Activated T-helper 17 cell treated with anti-CD3 and anti-CD28 coated beads, Interleukin-2, amount 50 U/mL, for 72 hours (primary cell): ENCODE results near the gene PPY. TPM values are rescaled to one million over a fixed set of nuclear protein-coding genes. Genes with fewer than 3 reads are reported as not detected.
"Not testable (repeated sequence)": the region's sequence is repeated elsewhere in the genome, so short reads cannot be mapped to it uniquely, and the experiment has no call there.

ENCODE experiments used
- ATAC-seq: fragments of 150-1000 bp; cut with Tn5 transposase; replicated peaks from 2 replicates; pipeline ENCODE4 v1.10.0; 2021; ENCODE audit warnings: mild to moderate bottlenecking, moderate library complexity
- H3K27ac Mint-ChIP-seq: one replicate; pipeline ENCODE4 v1.8.0; 2022; ENCODE audit warnings: mixed read lengths
- H3K27me3 Mint-ChIP-seq: one replicate; pipeline ENCODE4 v1.8.0; 2022; ENCODE audit warnings: mixed read lengths
- H3K36me3 Mint-ChIP-seq: one replicate; pipeline ENCODE4 v1.8.0; 2022; ENCODE audit warnings: low read depth, mild to moderate bottlenecking, mixed read lengths
- H3K4me1 Mint-ChIP-seq: one replicate; pipeline ENCODE4 v1.8.0; 2022; ENCODE audit warnings: mixed read lengths
- H3K4me3 Mint-ChIP-seq: one replicate; pipeline ENCODE4 v1.8.0; 2022; ENCODE audit warnings: mild to moderate bottlenecking, mixed read lengths
- H3K9me3 Mint-ChIP-seq: one replicate; pipeline ENCODE4 v1.8.0; 2022; ENCODE audit warnings: mixed read lengths
- total RNA-seq, 2 donors: library from RNA; stranded (reverse); gene quantifications; one replicate each; pipeline ENCODE4 v1.2.3, GENCODE V29; 2022

PPY gene
- total RNA-seq, 2 donors from 2014 or later = 0.90 to 1.9 TPM

DNA sequence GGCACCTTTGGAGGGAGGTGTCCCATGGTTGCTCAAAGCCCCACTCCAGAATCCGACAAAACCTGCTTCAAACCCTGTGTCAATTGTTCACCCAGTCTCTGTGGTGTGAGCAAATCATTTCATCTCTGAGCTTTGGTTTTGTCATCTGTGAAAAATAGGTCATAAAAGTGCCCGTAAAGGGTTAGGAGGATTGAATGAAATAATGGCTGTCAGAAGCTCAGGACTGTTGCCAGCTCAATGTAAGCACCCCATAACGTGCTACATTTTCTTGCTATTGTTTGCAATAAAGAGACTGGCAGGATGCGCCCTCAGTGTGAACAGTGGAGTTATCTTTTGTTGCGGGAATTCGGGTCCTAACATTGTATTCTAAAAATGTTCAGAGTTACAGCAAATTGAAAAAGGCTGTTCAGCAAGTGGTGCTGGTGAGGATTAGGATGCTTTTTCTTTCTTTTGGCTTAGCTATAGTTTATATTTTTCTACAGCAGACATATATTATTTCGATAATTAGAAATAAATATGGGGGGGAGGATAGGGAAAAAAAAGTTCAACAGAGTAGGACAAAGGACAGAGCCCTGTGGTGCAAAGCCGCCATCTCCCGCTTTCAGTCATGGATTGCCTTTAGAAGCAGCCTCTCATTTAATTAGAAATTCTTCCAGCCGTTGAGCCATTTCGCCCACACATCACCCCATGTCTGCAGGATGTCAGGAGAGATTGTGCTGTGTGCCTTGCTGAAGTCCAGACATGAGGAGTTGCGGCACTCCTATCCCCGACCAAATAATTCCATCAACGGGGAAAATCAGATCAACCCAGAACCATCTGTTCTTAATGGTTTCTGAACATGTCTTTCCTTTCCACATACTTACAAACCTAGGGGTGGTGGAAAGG is 32.3 kb upstream of the PPY start:
- no peaks in the 10 kb centered on the region for H3K27me3 Mint-ChIP-seq
- H3K4me1 Mint-ChIP-seq = no peaks in the 10 kb centered on the region
- no peak overlapping the region for H3K4me3 Mint-ChIP-seq
- H3K9me3 Mint-ChIP-seq = no peaks in the 10 kb centered on the region
- ATAC-seq = no peak
- H3K27ac Mint-ChIP-seq = no peak overlapping the region
- no peaks in the 10 kb centered on the region for H3K36me3 Mint-ChIP-seq

DNA sequence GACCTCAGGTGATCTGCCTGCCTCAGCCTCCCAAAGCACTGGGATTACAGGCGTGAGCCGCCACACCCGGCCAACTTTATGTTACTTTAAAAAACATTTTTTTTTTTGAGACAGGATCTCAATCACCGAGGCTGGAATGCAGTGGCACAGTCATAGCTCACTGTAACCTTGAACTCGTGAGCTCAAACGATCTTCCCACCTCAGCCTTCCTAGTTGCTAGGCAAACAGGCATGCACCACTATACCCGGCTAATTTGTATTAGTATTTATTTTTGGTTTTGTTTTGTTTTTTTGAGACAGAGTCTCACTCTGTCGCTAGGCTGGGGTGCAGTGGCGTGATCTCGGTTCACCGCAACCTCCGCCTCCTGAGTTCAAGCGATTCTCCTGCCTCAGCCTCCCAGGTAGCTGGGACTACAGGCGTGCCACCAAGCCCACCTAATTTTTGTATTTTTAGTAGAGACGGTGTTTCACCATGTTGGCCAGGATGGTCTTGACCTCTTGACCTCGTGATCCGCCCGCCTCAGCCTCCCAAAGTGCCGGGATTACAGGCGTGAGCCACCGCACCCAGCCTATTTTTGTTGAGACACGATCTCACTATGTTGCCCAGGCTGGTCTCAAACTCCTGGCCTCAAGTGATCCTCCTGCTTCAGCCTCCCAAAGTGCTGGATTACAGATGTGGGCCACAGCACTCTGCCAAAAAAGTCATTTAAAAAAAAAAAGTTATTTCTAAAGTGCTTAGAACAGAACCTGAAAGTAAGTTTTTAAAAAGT is 30.4 kb upstream of the PPY start:
- not testable (repeated sequence) for H3K4me3 Mint-ChIP-seq, H3K27me3 Mint-ChIP-seq, H3K4me1 Mint-ChIP-seq, H3K9me3 Mint-ChIP-seq, ATAC-seq, H3K27ac Mint-ChIP-seq, H3K36me3 Mint-ChIP-seq

DNA sequence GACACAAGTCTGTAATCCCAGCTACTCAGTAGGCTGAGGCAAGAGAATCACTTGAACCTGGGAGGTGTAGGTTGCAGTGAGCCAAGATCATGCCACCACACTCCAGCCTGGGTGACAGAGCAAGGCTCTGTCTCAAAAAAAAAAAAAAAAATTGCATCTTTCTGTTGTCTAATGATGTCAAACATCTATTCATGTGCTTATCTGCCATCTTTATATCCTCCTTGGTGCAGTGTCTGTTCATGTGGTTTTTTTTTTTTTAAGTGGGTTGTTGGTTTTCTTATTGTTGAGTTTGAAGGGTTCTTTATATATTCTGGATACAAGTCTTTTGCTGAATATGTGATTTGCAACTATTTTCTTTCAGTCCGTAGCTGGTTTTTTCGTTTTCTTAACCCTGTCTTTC is 29.2 kb upstream of the PPY start:
- H3K9me3 Mint-ChIP-seq, ATAC-seq, H3K27me3 Mint-ChIP-seq, H3K36me3 Mint-ChIP-seq, H3K27ac Mint-ChIP-seq, H3K4me1 Mint-ChIP-seq, H3K4me3 Mint-ChIP-seq: not testable (repeated sequence)

DNA sequence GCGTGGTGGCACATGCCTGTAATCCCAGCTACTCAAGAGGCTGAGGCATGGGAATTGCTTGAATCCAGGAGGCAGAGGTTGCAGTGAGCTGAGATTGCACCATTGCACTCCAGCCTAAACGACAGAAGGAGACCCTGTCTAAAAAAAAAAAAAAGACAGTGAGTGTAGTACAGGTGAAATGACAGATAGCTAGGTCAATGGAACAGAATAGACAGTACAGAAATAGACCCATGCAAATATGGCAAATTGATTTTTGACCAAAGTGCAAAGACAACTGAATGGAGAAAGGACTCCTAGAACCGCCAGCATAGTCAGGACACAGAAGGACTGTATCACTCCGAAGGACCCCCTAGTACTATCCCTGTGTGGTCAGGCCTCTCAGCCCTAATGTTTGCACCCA is 28.1 kb upstream of the PPY start:
- Mint-ChIP-seq H3K4me3 (no peak overlapping the region), H3K36me3 (no peaks in the 10 kb centered on the region), H3K4me1 (no peaks in the 10 kb centered on the region), H3K27ac (no peak overlapping the region), H3K27me3 (peaks cover 3% of the 10 kb centered on the region), H3K9me3 (no peaks in the 10 kb centered on the region)
- ATAC-seq = no peak

DNA sequence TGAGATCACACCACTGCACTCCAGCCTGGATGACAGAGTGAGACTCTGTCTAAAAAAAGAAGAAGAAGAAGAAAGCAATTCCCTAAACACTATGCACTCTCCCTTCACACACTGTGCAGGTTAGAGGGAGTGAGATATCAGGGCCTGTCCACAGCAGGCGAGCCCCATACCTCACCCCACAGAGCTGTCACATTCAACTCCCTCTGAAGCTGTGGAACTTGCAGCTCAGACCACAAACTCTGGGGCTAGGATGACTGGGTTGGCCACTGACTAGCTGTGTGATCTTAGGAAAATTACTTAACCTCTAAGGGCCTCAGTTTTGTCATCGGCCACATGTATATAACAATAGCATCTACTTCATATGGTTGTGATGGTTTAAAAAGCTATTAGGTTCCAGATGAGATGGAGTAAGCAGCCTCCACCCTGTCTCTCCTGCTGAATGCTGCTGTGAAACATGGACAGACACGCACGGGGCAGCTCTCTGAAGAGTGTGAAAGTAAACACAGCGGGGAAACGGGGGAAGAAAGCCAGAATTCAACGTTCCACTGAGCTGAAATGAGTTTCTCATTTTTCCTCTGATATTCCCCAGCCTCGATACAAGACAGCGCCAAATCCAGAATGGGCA is 25.1 kb upstream of the PPY start:
- Mint-ChIP-seq H3K4me3 (no peak overlapping the region), H3K36me3 (no peaks in the 10 kb centered on the region), H3K9me3 (no peaks in the 10 kb centered on the region), H3K4me1 (no peaks in the 10 kb centered on the region), H3K27me3 (peaks cover 3% of the 10 kb centered on the region), H3K27ac (no peak overlapping the region)
- ATAC-seq = peak; percentile 66

DNA sequence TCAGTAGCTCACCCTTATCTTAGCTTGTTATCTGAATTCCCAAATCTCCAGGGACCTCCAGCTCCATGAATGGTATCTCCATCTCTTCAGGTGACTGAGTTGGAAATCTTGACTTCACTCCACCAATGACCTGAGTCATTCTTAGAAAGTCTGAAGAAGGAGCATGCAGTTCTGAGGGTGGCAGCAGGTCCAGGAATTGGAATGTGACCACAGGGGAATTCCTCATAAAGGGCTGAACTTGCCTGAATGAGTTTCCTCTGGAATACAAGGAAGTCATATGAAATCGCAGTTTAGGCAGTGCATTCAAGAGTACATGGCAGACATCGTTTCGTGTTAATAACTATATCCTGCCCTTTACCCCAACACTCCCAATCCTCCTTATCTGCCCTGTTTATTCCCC is 24.0 kb upstream of the PPY start:
- H3K36me3 Mint-ChIP-seq = no peaks in the 10 kb centered on the region
- no peak for ATAC-seq
- no peak overlapping the region for H3K4me3 Mint-ChIP-seq
- no peak overlapping the region for H3K27ac Mint-ChIP-seq
- peaks cover 8% of the 10 kb centered on the region for H3K27me3 Mint-ChIP-seq
- no peaks in the 10 kb centered on the region for H3K4me1 Mint-ChIP-seq
- H3K9me3 Mint-ChIP-seq = no peaks in the 10 kb centered on the region

DNA sequence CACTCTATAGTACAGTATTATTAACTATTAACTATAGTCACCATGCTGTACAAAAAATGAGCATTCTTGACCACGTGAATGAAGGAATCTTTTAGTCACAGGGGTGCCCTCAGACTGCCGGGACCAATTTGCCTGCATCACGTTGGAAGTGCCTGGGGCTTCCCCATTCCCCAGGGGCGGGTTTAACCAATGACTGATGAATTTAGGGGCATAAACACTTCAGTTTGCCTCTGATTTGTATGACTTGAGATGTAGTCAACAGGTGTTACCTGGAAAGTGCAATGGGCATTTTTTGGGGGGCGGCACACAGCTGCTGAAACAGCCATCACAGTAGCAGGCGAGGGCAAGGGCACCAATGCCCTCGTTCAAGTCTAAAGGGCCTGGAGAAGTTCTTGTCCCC is 20.2 kb upstream of the PPY start:
- H3K9me3 Mint-ChIP-seq = no peaks in the 10 kb centered on the region
- H3K4me1 Mint-ChIP-seq = no peaks in the 10 kb centered on the region
- H3K27ac Mint-ChIP-seq = no peak overlapping the region
- no peaks in the 10 kb centered on the region for H3K36me3 Mint-ChIP-seq
- H3K27me3 Mint-ChIP-seq = peaks cover 8% of the 10 kb centered on the region
- peak; percentile 14 for ATAC-seq
- no peak overlapping the region for H3K4me3 Mint-ChIP-seq

DNA sequence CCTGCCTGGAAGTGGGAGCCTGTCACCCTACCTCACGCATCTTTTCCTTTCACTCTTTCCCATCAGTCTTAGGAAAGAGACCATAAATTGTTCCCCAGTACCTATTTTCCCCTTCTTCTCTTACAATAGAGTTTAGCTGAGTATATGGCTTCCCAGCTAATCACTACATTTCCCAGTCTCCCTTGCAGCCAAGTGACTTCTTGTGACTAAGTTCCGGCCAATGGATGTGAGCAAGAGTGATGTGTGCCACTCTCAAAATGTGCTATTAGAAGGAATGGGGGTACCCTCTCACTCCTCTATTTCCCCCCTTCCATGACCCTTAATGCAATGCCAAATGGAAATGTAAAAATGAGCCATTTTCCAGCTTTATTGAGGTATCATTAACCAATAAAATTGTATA is 19.7 kb upstream of the PPY start:
- Mint-ChIP-seq H3K27ac (peak overlapping the region; percentile 25), H3K4me1 (no peaks in the 10 kb centered on the region), H3K27me3 (peaks cover 8% of the 10 kb centered on the region), H3K4me3 (no peak overlapping the region), H3K36me3 (no peaks in the 10 kb centered on the region), H3K9me3 (no peaks in the 10 kb centered on the region)
- no peak for ATAC-seq

DNA sequence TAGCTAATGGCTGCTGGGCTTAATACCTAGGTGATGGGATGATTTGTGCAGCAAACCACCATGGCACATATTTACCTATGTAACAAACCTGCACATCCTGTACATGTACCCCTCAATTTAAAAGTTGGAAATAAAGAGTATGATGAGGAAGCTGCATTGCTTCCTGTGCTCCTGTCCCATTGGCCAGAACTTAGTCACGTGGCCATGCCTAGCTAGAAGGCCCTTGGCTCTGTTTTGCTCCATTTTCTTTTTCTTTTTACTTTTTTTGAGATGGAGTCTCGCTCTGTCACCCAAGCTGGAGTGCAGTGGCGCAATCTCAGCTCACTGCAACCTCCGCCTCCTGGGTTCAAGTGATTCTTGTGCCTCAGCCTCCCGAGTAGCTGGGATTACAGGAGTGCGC is 19.0 kb upstream of the PPY start:
- not testable (repeated sequence) for H3K27ac Mint-ChIP-seq, H3K4me1 Mint-ChIP-seq, H3K4me3 Mint-ChIP-seq, H3K27me3 Mint-ChIP-seq, ATAC-seq, H3K36me3 Mint-ChIP-seq, H3K9me3 Mint-ChIP-seq

DNA sequence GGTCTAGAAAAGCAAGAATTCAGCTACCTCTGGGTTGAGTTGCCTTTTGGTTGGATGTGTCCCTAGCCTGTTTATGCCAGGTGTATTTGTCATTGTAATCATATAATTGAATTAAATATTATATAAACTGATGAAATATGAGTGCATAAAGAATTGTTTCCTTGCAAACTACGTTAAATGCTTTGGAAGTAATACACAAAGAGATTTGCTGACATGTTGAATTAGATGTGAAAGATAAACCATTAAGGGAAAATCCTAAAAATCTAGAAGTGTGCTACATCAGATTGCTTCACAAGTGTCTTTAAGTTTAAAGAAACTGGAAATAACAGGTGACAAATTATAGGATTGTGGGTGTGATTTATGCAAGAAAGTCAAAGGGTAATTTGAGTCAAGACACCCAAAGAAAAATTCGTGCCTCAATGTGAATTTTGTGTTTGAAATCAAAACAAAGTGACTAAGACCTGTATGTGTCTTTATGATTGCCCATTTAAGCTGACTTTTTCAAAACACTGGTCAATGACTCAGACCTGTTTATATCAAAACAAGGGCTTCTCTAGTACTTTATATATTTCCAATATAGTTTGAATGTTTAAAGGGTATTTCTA is 16.6 kb upstream of the PPY start:
- Mint-ChIP-seq H3K4me3 (no peak overlapping the region), H3K9me3 (no peaks in the 10 kb centered on the region), H3K36me3 (no peaks in the 10 kb centered on the region), H3K27me3 (peaks cover 19% of the 10 kb centered on the region), H3K4me1 (no peaks in the 10 kb centered on the region), H3K27ac (no peak overlapping the region)
- ATAC-seq = peak; percentile 74

DNA sequence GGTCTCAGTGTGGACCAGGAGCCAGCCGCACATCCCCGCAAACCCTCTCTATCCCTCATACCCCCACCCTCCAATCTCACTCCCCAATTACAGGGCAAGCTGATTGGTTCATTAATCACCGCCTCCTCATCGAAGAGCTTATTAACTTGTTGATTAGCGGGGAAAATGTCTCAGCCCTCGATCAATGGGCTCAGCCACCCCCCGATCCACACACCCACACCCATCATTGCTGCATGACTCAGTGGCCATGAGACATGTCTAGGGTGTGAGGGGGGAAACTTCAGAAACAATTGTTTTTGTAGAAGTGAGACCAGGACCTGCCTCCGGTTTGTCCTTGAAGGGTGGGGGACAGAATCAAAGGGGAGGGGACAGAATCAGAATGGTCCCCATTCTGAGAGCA is 13.9 kb upstream of the PPY start:
- no peak overlapping the region for H3K27ac Mint-ChIP-seq
- peaks cover 31% of the 10 kb centered on the region for H3K27me3 Mint-ChIP-seq
- no peak overlapping the region for H3K4me3 Mint-ChIP-seq
- ATAC-seq = no peak
- H3K4me1 Mint-ChIP-seq = no peaks in the 10 kb centered on the region
- no peaks in the 10 kb centered on the region for H3K9me3 Mint-ChIP-seq
- no peaks in the 10 kb centered on the region for H3K36me3 Mint-ChIP-seq

DNA sequence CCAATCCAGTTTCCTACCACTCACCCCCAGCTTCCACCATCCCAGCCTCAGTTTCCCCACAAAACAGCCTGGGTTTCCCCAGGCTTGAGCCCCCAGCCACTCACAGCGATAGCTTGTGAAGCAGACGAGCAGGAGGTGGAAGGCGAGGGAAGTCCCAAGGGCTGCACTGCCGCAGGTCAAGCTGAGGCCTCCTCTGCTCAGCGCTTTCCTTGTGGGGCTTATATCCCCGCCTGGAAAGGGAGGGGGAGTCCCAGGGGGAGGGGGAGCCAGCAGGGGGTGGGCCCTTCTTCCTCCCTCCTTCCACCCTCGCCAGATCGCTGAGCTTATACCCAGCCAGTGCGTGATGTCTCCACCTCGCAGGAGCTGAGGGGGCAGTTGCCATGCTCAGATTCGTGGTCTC is 11.5 kb upstream of the PPY start, which contains the start of gene PYY:
TSS of gene PYY (minus strand) at position 195 of the 400 bp plus-strand sequence. CDS start 457 bp downstream, outside the sequence.
- H3K9me3 Mint-ChIP-seq = no peaks in the 10 kb centered on the region
- no peak for ATAC-seq
- no peak within 1 kb of the TSS for H3K4me3 Mint-ChIP-seq
- H3K36me3 Mint-ChIP-seq = no peaks in the 10 kb centered on the region
- no peak within 1 kb of the TSS for H3K27ac Mint-ChIP-seq
- peaks cover 36% of the 10 kb centered on the region for H3K27me3 Mint-ChIP-seq
- no peaks in the 10 kb centered on the region for H3K4me1 Mint-ChIP-seq

DNA sequence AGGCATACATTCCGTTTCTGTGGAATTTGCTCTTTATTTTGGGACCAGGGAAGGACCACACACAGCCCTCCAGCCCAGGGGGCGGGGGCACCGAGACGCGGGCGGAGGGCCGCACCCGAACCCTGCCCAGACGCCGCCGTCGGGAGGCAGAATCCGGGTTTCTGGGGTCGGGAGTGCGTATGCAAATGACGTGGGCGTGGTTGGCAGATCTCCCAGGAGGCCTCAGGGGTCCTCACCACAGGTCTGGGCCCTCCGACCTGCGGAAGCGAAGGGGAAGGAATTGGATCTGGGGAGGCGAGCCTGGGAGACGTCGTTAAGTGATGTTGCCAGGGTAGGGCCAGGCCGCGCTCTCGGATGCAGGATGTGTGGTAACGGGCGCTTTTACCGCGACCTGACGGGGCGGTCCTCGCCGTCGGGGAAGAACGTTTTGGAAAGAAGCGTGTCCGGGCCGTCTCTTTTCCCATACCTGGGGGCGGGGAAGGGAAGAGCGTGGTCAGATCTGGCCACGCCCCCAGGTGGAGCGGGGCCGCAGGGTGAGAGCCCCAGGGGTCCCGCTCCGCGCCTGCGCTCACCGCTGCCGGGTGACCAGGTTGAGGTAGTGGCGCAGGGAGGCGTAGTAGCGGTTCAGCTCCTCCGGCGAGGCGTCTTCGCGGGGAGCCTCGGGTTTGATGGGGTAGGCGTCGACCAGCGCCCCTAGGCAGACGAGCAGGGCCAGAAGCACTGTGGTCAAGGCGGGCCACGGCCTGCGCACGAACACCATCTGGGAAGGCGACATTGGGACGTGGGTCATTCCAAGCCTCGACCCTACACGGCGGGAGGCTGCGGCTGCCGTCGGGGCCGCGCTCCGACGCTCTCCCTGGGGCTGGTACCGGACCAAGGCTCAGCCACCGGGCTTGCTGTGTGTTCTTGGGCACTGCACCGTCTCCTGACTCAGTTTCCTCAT is 10.7 kb upstream of the PPY start:
- ATAC-seq = no peak
- no peak overlapping the region for H3K4me3 Mint-ChIP-seq

DNA sequence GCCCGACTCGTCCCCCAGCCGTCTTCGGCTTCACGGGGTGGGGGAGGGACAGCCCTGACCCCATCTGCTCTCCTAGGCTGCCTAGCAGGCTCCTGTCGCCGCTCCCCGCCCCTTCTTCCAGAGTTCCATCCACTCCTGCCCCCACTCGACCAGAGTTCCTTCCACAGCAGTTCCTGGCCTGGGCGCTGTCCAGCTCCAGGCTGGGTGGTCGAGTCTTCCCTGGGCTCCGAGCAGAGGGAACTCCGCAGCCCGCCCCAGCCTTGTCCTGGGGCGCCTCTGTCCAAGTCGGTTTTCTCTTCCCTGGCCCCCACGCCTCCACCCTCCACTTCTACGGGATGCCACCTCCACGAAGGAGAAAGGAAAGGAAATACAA is 10.1 kb upstream of the PPY start:
- Mint-ChIP-seq H3K9me3 (no peaks in the 10 kb centered on the region), H3K27ac (no peak overlapping the region), H3K27me3 (peaks cover 36% of the 10 kb centered on the region), H3K36me3 (no peaks in the 10 kb centered on the region), H3K4me1 (no peaks in the 10 kb centered on the region), H3K4me3 (no peak overlapping the region)
- no peak for ATAC-seq

More for the DNA sequence above, 10.7 kb upstream of the PPY start:
- Mint-ChIP-seq H3K27ac (no peak overlapping the region), H3K27me3 (peaks cover 36% of the 10 kb centered on the region), H3K9me3 (no peaks in the 10 kb centered on the region), H3K4me1 (no peaks in the 10 kb centered on the region), H3K36me3 (no peaks in the 10 kb centered on the region)
